Tibial nerve (tissue), 4 donors: Measurements from ENCODE around the gene KCNQ1. TPM values are rescaled to one million over a fixed set of nuclear protein-coding genes. Genes with fewer than 3 reads are reported as not detected.

Experiments
- DNase-seq, 2 donors: peaks; one replicate each; pipeline ENCODE4 v3.0.0-alpha.2; 2019; ENCODE audit warnings: low spot score in 2 of 2
- H3K27ac ChIP-seq, 4 donors: fragments of 200-600 bp; sonication (generic) in 3 of 4; one replicate each; pipeline ENCODE4 v1.5.1; 2017 to 2019; ENCODE audit warnings: mild to moderate bottlenecking in 1 of 4
- H3K27me3 ChIP-seq, 2 donors: fragments of 200-600 bp; sonication (generic) in 1 of 2; one replicate each; pipeline versions ENCODE4 v1.5.1 to v1.6.0; 2017 to 2019
- H3K36me3 ChIP-seq, 3 donors: fragments of 200-600 bp; sonication (generic); one replicate each; pipeline ENCODE4 v1.5.1; 2018 to 2019
- H3K4me1 ChIP-seq, 4 donors: fragments of 200-600 bp; sonication (generic) in 3 of 4; one replicate each; pipeline ENCODE4 v1.5.1; 2017 to 2019
- H3K4me3 ChIP-seq, 4 donors: fragments of 200-600 bp; sonication (generic) in 3 of 4; one replicate each; pipeline ENCODE4 v1.5.1; 2017 to 2019; ENCODE audit warnings: mild to moderate bottlenecking in 1 of 4, moderate library complexity in 1 of 4
- H3K9me3 ChIP-seq, 4 donors: fragments of 200-600 bp; sonication (generic) in 3 of 4; one replicate each; pipeline ENCODE4 v1.5.1; 2017 to 2019
- CTCF ChIP-seq, 5 experiments: fragments of 200-600 bp in 3 of 5; fragments of 450-650 bp in 2 of 5; sonication (generic) in 3 of 5; IDR thresholded peaks; one replicate each; pipeline ENCODE4 v1.5.1; 2016 to 2019; ENCODE audit warnings: antibody characterized with exemption in 5 of 5, mild to moderate bottlenecking in 3 of 5, moderate library complexity in 2 of 5
- EP300 ChIP-seq, 2 donors: sonication (generic); formaldehyde crosslinking; IDR thresholded peaks; one replicate each; pipeline ENCODE4 v1.6.1; 2017; ENCODE audit warnings: antibody characterized with exemption in 2 of 2, mild to moderate bottlenecking in 1 of 2
- POLR2A ChIP-seq, 2 donors: fragments of 450-650 bp; IDR thresholded peaks; one replicate each; pipeline ENCODE4 v1.6.1; 2017; ENCODE audit warnings: antibody characterized with exemption in 2 of 2, mild to moderate bottlenecking in 2 of 2, moderate library complexity in 2 of 2
- WGBS, 2 donors: methylation state at CpG; one replicate each; pipeline ENCODE4 v1.1.5; 2018; 5-methylcytosine and 5-hydroxymethylcytosine counted together
- total RNA-seq, 4 donors: library from RNA; depleted of rRNA; stranded (reverse); fragments of >200 nt; gene quantifications; one replicate each; pipeline ENCODE4 v1.1.0, GENCODE V29; 2016

Gene KCNQ1
- total RNA-seq, 4 donors from 2014 or later = 3.5 to 11.4 (median 7.5) TPM

DNA sequence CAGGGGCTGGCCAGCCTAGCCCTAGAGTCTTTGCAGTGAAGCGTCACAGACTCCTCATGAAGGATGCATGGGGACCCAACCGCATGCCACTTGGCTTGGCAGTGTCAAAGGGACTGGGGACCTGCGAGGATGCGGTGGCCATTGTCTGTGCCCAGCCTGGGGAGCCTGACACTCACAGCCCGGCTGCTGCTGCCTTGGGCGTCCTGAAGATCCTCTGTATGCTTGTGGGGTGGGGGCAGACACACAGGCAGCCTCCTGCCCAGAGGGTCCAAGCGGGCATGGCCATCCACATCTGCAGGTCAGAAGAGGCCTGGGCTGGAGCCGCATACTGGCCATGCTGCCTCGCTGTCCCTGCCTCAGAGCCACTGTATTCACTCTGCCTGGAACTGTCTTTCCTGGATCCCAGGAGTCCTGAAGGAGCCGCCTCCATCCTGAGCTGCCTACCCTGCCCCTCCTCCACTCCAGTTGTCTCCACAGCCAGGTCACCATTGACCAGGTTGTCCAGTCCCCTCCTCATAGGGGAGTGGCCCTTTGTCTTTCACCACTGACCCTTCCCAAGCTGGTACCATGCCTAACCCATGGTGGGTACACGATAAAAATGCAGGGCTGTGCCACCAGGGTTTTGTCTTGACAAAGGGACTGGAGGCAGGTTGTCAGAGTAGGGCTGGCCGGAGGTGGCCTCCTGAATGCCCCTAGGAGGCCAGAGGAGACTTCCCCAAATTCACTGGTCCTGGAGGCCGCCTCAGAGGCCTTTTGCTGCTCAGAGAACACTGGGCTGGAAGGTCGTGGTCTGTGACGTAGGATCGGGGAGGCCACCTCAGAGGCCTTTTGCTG is 148.0 kb downstream of the KCNQ1 start:
- DNase-seq = no peak

DNA sequence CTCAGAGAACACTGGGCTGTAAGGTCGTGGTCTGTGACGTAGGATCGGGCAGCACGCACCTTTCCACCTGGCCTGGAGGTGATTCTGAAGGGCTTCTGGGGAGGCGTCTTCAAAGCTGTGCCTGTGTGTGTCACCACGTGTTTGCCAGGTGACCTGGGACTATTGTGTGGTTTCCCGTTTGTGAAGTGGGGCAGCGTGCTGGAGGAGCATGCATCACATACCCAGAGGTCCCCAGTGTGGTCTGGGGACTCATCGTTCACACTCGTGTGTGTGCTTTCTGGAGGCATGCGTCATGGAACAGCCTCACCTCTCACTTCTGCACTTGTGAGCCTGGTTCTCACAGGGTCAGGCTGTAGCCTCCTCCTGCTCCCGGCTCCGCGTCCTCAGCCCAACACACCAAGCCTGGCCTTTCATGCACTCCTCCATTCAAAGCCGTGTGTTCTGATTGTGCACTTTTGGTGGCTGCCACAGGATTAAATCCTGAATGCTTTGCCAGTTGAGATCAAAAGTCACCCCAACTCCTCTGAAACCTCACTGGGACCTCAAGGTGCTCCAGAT is 148.7 kb downstream of the KCNQ1 start:
- Histone ChIP-seq H3K9me3 (peaks cover 0 to 19% (median 2%) of the 10 kb centered on the region in 4 donors), H3K27me3 (no peaks in the 10 kb centered on the region), H3K27ac (no peak overlapping the region), H3K4me1 (peaks cover 0 to 7% (median 0%) of the 10 kb centered on the region in 4 donors), H3K4me3 (no peak overlapping the region), H3K36me3 (peaks cover 0 to 13% (median 0%) of the 10 kb centered on the region in 3 donors)
- WGBS, 2 donors = 91 to 94% methylated on average over 15 of the region's 15 CpGs
- TF ChIP-seq CTCF (IDR thresholded peaks at IDR 0.05) (no peak), POLR2A (IDR thresholded peaks at IDR 0.05) (no peak), EP300 (IDR thresholded peaks at IDR 0.05) (no peak)
- DNase-seq = no peak

More for the DNA sequence above, 148.0 kb downstream of the KCNQ1 start:
- Histone ChIP-seq H3K36me3 (peaks cover 0 to 13% (median 0%) of the 10 kb centered on the region in 3 donors), H3K4me3 (no peak overlapping the region), H3K27ac (no peak overlapping the region), H3K9me3 (peaks cover 0 to 12% (median 2%) of the 10 kb centered on the region in 4 donors), H3K4me1 (peaks cover 0 to 7% (median 0%) of the 10 kb centered on the region in 4 donors), H3K27me3 (no peaks in the 10 kb centered on the region)
- 92 to 94% methylated on average over 7 to 10 of the region's 16 CpGs for WGBS, 2 donors
- TF ChIP-seq CTCF (IDR thresholded peaks at IDR 0.05) (no peak), EP300 (IDR thresholded peaks at IDR 0.05) (no peak), POLR2A (IDR thresholded peaks at IDR 0.05) (no peak)

DNA sequence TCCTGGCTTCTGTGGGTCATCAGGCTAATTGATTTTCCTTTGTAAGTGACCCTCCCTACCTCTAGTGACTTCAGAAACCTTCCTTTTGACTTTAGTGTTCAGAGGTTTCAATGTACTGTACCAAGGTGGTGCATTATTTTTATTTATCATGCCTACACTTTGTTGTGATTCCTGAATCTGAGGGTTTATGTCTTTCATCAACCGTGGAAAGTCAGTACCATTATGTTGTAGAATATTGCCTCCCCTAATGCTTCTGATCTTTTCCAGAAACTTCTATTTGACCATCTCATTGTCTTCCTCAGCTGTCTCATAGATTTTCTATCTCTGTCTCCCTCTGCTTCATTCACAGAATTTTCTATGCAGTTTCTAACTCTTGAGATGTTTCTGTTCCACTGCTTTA is 149.5 kb downstream of the KCNQ1 start:
- DNase-seq = no peak
- WGBS, 2 donors = 97 to 100% methylated on average over 1 of the region's 1 CpG
- Histone ChIP-seq H3K27me3 (no peaks in the 10 kb centered on the region), H3K36me3 (peaks cover 0 to 8% (median 0%) of the 10 kb centered on the region in 3 donors), H3K9me3 (peaks cover 0 to 22% (median 2%) of the 10 kb centered on the region in 4 donors), H3K27ac (no peak overlapping the region), H3K4me1 (no peaks in the 10 kb centered on the region), H3K4me3 (no peak overlapping the region)
- TF ChIP-seq EP300 (IDR thresholded peaks at IDR 0.05) (no peak), POLR2A (IDR thresholded peaks at IDR 0.05) (no peak), CTCF (IDR thresholded peaks at IDR 0.05) (no peak)

DNA sequence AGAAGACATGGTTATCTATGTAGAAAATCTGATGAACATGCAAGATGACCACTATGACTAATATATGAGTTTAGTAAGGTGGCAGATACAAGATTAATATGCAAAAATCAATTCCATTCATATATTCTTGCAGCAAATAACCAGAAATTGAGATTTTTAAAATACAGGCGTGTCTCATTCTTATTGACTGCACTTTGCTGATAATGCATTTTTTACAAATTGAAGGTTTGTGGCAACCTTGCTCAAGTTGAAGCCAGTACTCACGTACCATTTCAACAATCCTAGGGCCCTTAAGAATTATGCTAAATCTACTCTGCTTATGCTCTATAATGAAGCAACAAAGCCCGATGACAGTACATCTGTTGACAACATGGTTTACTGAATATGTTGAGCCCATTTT is 150.4 kb downstream of the KCNQ1 start:
- no peaks in the 10 kb centered on the region for H3K27me3 ChIP-seq
- no peak for TF ChIP-seq POLR2A (IDR thresholded peaks at IDR 0.05)
- no peak for TF ChIP-seq EP300 (IDR thresholded peaks at IDR 0.05)
- no peak for TF ChIP-seq CTCF (IDR thresholded peaks at IDR 0.05)
- 91 to 94% methylated on average over 3 of the region's 3 CpGs for WGBS, 2 donors
- no peak overlapping the region for H3K27ac ChIP-seq
- H3K4me1 ChIP-seq = no peaks in the 10 kb centered on the region
- peaks cover 0 to 7% (median 0%) of the 10 kb centered on the region in 3 donors for H3K36me3 ChIP-seq
- peaks cover 0 to 22% (median 2%) of the 10 kb centered on the region in 4 donors for H3K9me3 ChIP-seq
- no peak overlapping the region for H3K4me3 ChIP-seq
- DNase-seq = no peak
